Neural cell (in vitro differentiated cells): Measurements from ENCODE around the gene SERPINB6.
"Not testable (repeated sequence)": the region's sequence is repeated elsewhere in the genome, so short reads cannot be mapped to it uniquely, and the experiment has no call there.

ENCODE experiments used
- CTCF ChIP-seq: fragments of 450-650 bp; IDR thresholded peaks from 2 replicates; pipeline ENCODE4 v1.5.1; 2014; ENCODE audit warnings: antibody characterized with exemption, mild to moderate bottlenecking, moderate library complexity; ENCODE audit not compliant: poor library complexity, severe bottlenecking
- EP300 ChIP-seq: fragments of 450-650 bp; conservative IDR thresholded peaks from 2 replicates; pipeline ENCODE4 v1.6.1; 2014; ENCODE audit warnings: antibody characterized with exemption, mild to moderate bottlenecking, moderate library complexity; ENCODE audit not compliant: poor library complexity, severe bottlenecking
- EZH2 ChIP-seq: fragments of 200-600, 300-800 bp; shearing (Covaris generic), sonication (generic); IDR thresholded peaks from 2 replicates; pipeline ENCODE4 v1.6.1; 2014; ENCODE audit warnings: antibody characterized with exemption, low read length, borderline replicate concordance, mild to moderate bottlenecking; ENCODE audit not compliant: insufficient read depth, poor library complexity, severe bottlenecking
- MXI1 ChIP-seq: fragments of 450-650 bp; conservative IDR thresholded peaks from 2 replicates; pipeline ENCODE4 v1.6.1; 2014; ENCODE audit warnings: antibody characterized with exemption, mild to moderate bottlenecking; ENCODE audit not compliant: poor library complexity, severe bottlenecking
- POLR2AphosphoS5 ChIP-seq: IDR thresholded peaks from 2 replicates; pipeline ENCODE4 v1.6.1; 2012
- RAD21 ChIP-seq: fragments of 450-650 bp; conservative IDR thresholded peaks from 2 replicates; pipeline ENCODE4 v1.6.1; 2014; ENCODE audit warnings: antibody characterized with exemption, mild to moderate bottlenecking, moderate library complexity
- REST ChIP-seq: IDR thresholded peaks from 2 replicates; pipeline ENCODE4 v1.6.1; 2012; ENCODE audit warnings: borderline replicate concordance
- TAF1 ChIP-seq: IDR thresholded peaks from 2 replicates; pipeline ENCODE4 v1.6.1; 2012; ENCODE audit warnings: low read depth

DNA sequence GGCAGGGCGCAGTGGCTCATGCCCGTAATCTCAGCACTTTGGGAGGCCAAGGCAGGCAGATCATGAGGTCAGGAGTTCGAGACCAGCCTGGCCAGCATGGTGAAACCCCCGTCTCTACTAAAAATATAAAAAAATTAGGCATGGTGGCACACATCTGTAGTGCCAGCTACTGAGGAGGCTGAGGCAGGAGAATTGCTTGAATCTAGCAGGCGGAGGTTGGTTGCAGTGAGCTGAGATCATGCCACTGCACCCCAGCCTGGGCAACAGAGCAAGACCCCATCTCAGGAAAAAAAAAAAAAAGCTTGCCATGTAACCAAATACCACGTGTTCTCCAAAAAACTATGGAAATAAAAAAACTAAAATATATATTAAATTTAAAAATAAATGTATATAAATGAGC lies 1.8 kb upstream of the SERPINB6 start:
- TF ChIP-seq CTCF, REST, MXI1, TAF1, EZH2, RAD21, EP300, POLR2AphosphoS5: not testable (repeated sequence)
